Suprapubic skin (tissue), 4 donors: ENCODE data around the gene TARDBP.

Experiments
- CTCF ChIP-seq, 2 donors: fragments of 200-600 bp in 1 of 2; fragments of 450-650 bp in 1 of 2; sonication (generic) in 1 of 2; IDR thresholded peaks; one replicate each; pipeline ENCODE4 v1.5.1; 2016 to 2019; ENCODE audit warnings: antibody characterized with exemption in 2 of 2, mild to moderate bottlenecking in 1 of 2, moderate library complexity in 1 of 2
- EP300 ChIP-seq: sonication (generic); formaldehyde crosslinking; IDR thresholded peaks from one replicate; pipeline ENCODE4 v1.6.1; 2017; ENCODE audit warnings: antibody characterized with exemption
- POLR2A ChIP-seq, 2 donors: fragments of 450-650 bp; IDR thresholded peaks; one replicate each; pipeline ENCODE4 v1.6.1; 2017; ENCODE audit warnings: antibody characterized with exemption in 2 of 2, mild to moderate bottlenecking in 2 of 2, moderate library complexity in 2 of 2
- POLR2AphosphoS5 ChIP-seq, 3 donors: sonication (generic); formaldehyde crosslinking; IDR thresholded peaks; one replicate each; pipeline ENCODE4 v1.6.1; 2017; ENCODE audit warnings: antibody characterized with exemption in 3 of 3

- no peak for TF ChIP-seq CTCF (IDR thresholded peaks at IDR 0.05)
- no peak for TF ChIP-seq POLR2A (IDR thresholded peaks at IDR 0.05)
- no peak for TF ChIP-seq POLR2AphosphoS5 (IDR thresholded peaks at IDR 0.05)
- no peak for TF ChIP-seq EP300
Measured at GRCh38 chr1:10973956-10974881, 38.2 kb upstream of the TARDBP start.
